ENCODE results near the gene GPS1. TPM values are rescaled to one million over a fixed set of nuclear protein-coding genes. Genes with fewer than 3 reads are reported as not detected.
A peak's percentile ranks its signal among the peaks of the same experiment; 100 is the strongest.

The GPS1 gene
- total and polyA plus RNA-seq, 8 donors, result 69.2 to 101 (median 78.8) TPM

- intact Hi-C loops (cut with DNase I), result no loop called here
- H3K4me3 ChIP-seq, result peak overlapping the region; percentile 80 to 90
- DNase-seq, result peak in 2 of 4 donors; percentile 33 to 50
- H3K27me3 ChIP-seq, result no peaks in the 10 kb centered on the region
- peaks cover 18 to 53% of the 10 kb centered on the region in 2 donors for H3K4me1 ChIP-seq
- H3K9me3 ChIP-seq, result no peaks in the 10 kb centered on the region
- peaks cover 8 to 39% of the 10 kb centered on the region in 2 donors for H3K36me3 ChIP-seq
- TF ChIP-seq CTCF (IDR thresholded peaks at IDR 0.05), result no peak
- ATAC-seq, result peak; percentile 14
- peak overlapping the region; percentile 91 to 92 for H3K27ac ChIP-seq
These were observed 45.7 kb downstream of the GPS1 start for GRCh38 chr17:82097184-82097918.

GRCh38 chr17:82097919-82098168, 46.1 kb downstream of the GPS1 start:
- H3K27ac ChIP-seq, result peak overlapping the region; percentile 91 to 92
- ATAC-seq (no peak), DNase-seq (no peak)
- no peaks in the 10 kb centered on the region for H3K27me3 ChIP-seq
- TF ChIP-seq CTCF (IDR thresholded peaks at IDR 0.05), result peak in 1 of 2 donors; percentile 21
- H3K4me3 ChIP-seq, result peak overlapping the region; percentile 80 to 90
- peaks cover 18 to 55% of the 10 kb centered on the region in 2 donors for H3K4me1 ChIP-seq
- intact Hi-C loops (cut with DNase I), result no loop called here
- peaks cover 6 to 34% of the 10 kb centered on the region in 2 donors for H3K36me3 ChIP-seq
- no peaks in the 10 kb centered on the region for H3K9me3 ChIP-seq

GRCh38 chr17:82098169-82098938, 46.7 kb downstream of the GPS1 start, which contains the start of gene FASN:
Gene FASN (minus strand): TSS chr17:82098236. CDS start chr17:82096445, 1,791 bp downstream.
- Histone ChIP-seq H3K27me3 (no peaks in the 10 kb centered on the region), H3K4me3 (peak within 1 kb of the TSS; percentile 80 to 90), H3K27ac (peak within 1 kb of the TSS; percentile 91 to 92), H3K36me3 (peaks cover 1 to 29% of the 10 kb centered on the region in 2 donors), H3K9me3 (no peaks in the 10 kb centered on the region), H3K4me1 (peaks cover 18 to 60% of the 10 kb centered on the region in 2 donors)
- peak; percentile 79 for ATAC-seq
- intact Hi-C loops (cut with DNase I), result no loop called here
- no peak for TF ChIP-seq CTCF (IDR thresholded peaks at IDR 0.05)
- peak; percentile 92 to 97 (median 96) for DNase-seq

- Histone ChIP-seq H3K4me3 (peak overlapping the region; percentile 80 to 90), H3K27me3 (no peaks in the 10 kb centered on the region), H3K9me3 (no peaks in the 10 kb centered on the region), H3K27ac (peak overlapping the region; percentile 91 to 92), H3K4me1 (peaks cover 24 to 68% of the 10 kb centered on the region in 2 donors), H3K36me3 (peaks cover 0 to 21% of the 10 kb centered on the region in 2 donors)
- intact Hi-C loops (cut with DNase I), result no loop called here
- peak; percentile 3 for ATAC-seq
- DNase-seq, result no peak
- no peak for TF ChIP-seq CTCF (IDR thresholded peaks at IDR 0.05)
These were observed 47.5 kb downstream of the GPS1 start for GRCh38 chr17:82098939-82099763.

All from left lung (tissue), 10 donors.